SK-N-SH (cell line): ENCODE results near the gene GOLM1.

Experiments
- FOXM1 ChIP-seq: IDR thresholded peaks from 2 replicates; pipeline ENCODE4 v1.4.0; 2012; ENCODE audit warnings: low read depth, mild to moderate bottlenecking
- RAD21 ChIP-seq: IDR thresholded peaks from 2 replicates; pipeline ENCODE4 v1.6.1; 2012; ENCODE audit warnings: mild to moderate bottlenecking, low read length
- RFX5 ChIP-seq: IDR thresholded peaks from 2 replicates; pipeline ENCODE4 v1.6.1; 2012; ENCODE audit warnings: mild to moderate bottlenecking, improper control_type of control experiment, low read length
- TAF1 ChIP-seq: IDR thresholded peaks from 2 replicates; pipeline ENCODE4 v1.6.1; 2012; ENCODE audit warnings: low read depth, mild to moderate bottlenecking, low read length, moderate library complexity, borderline replicate concordance
- TF ChIP-seq, protein P1 (sequence below): fragments of 200-600 bp; sonication (generic); IDR thresholded peaks from 2 replicates; pipeline ENCODE4 v1.6.1; 2017; ENCODE audit warnings: antibody characterized with exemption, mild to moderate bottlenecking, moderate library complexity

DNA sequence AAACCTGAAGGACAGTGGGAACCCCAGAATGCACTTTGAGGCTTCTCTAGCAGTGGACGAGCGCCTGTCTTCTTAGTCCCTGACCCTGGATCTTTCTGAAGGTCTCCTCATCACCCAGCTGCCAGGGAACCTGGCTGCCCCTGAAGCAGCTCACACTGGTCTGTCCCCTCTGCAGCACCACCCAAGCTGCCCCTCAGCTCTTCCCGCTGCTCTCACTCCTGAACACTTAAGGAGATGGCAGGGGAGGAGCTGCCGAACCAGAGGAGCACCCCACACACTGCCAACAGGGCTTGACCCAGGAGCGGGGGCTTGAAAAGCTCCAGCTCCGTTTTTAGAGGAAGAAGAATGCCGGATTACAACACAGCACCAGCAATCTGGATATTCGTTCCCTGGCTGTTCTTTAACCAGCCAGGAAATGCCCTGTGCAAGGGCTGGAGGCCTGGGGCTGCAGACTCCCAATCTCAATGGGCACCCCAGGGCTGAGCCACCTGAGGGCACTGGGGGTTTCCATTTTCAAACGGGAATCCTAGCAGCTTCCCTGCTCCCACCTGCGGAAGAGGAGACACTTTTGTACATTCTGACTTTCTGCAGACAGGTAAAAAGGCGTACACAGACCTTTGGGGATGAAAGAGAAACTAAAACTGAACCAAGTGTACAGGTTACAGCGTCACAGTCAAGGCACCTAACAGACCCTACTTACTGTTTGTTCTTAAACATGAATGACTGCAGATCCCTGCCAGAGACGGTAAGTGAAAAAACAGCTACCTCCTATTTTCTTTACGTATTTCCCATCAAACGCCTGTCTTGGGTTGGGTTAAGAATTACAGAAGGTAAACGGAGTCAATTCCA is 36.3 kb downstream of the GOLM1 start:
- TF ChIP-seq RFX5 (no peak), TAF1 (no peak), FOXM1 (no peak), RAD21 (no peak)
- TF ChIP-seq, protein P1, sequence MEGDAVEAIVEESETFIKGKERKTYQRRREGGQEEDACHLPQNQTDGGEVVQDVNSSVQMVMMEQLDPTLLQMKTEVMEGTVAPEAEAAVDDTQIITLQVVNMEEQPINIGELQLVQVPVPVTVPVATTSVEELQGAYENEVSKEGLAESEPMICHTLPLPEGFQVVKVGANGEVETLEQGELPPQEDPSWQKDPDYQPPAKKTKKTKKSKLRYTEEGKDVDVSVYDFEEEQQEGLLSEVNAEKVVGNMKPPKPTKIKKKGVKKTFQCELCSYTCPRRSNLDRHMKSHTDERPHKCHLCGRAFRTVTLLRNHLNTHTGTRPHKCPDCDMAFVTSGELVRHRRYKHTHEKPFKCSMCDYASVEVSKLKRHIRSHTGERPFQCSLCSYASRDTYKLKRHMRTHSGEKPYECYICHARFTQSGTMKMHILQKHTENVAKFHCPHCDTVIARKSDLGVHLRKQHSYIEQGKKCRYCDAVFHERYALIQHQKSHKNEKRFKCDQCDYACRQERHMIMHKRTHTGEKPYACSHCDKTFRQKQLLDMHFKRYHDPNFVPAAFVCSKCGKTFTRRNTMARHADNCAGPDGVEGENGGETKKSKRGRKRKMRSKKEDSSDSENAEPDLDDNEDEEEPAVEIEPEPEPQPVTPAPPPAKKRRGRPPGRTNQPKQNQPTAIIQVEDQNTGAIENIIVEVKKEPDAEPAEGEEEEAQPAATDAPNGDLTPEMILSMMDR, result no peak
